Measurements from ENCODE around the gene ANKRD16.
"Not testable (repeated sequence)": the region's sequence is repeated elsewhere in the genome, so short reads cannot be mapped to it uniquely, and the experiment has no call there.

Gene ANKRD16

GRCh38 chr10:5887029-5887428 lies 2.7 kb downstream of the ANKRD16 start:
- H3K4me3 ChIP-seq (ENCODE audit: low read depth, low read length): no peak overlapping the region
- DNase-seq (ENCODE audit: low read depth): no peak

GRCh38 chr10:5885619-5886018 lies 4.1 kb downstream of the ANKRD16 start:
- no peak for DNase-seq (ENCODE audit: low read depth)
- no peak overlapping the region for H3K4me3 ChIP-seq (ENCODE audit: low read depth, low read length)

GRCh38 chr10:5882961-5883360 lies 6.7 kb downstream of the ANKRD16 start:
- no peak for DNase-seq (ENCODE audit: low read depth)
- H3K4me3 ChIP-seq (ENCODE audit: low read depth, low read length): no peak overlapping the region

- not testable (repeated sequence) for H3K4me3 ChIP-seq (ENCODE audit: low read depth, low read length); DNase-seq (ENCODE audit: low read depth)
Observed at GRCh38 chr10:5877041-5877440, 12.7 kb downstream of the ANKRD16 start.

GRCh38 chr10:5876181-5876768 lies 13.4 kb downstream of the ANKRD16 start:
- DNase-seq (ENCODE audit: low read depth): peak; percentile 74
- H3K4me3 ChIP-seq (ENCODE audit: low read depth, low read length): no peak overlapping the region

GRCh38 chr10:5873515-5873995 lies 16.1 kb downstream of the ANKRD16 start:
- H3K4me3 ChIP-seq (ENCODE audit: low read depth, low read length): no peak overlapping the region
- DNase-seq (ENCODE audit: low read depth): no peak

- H3K4me3 ChIP-seq (ENCODE audit: low read depth, low read length): no peak overlapping the region
- DNase-seq (ENCODE audit: low read depth): peak; percentile 35
Observed at GRCh38 chr10:5871596-5871995, 18.1 kb downstream of the ANKRD16 start.

GRCh38 chr10:5869156-5869555 lies 20.5 kb downstream of the ANKRD16 start:
- H3K4me3 ChIP-seq (ENCODE audit: low read depth, low read length): no peak overlapping the region
- DNase-seq (ENCODE audit: low read depth): no peak

- H3K4me3 ChIP-seq (ENCODE audit: low read depth, low read length): not testable (repeated sequence)
Observed at GRCh38 chr10:5868383-5868782, 21.3 kb downstream of the ANKRD16 start.

GRCh38 chr10:5867091-5867615 lies 22.5 kb downstream of the ANKRD16 start:
- H3K4me3 ChIP-seq (ENCODE audit: low read depth, low read length); DNase-seq (ENCODE audit: low read depth): not testable (repeated sequence)

More at GRCh38 chr10:5868383-5868782, 21.3 kb downstream of the ANKRD16 start:
- DNase-seq (ENCODE audit: low read depth): not testable (repeated sequence)

GRCh38 chr10:5866451-5867081 lies 23.1 kb downstream of the ANKRD16 start:
- not testable (repeated sequence) for H3K4me3 ChIP-seq (ENCODE audit: low read depth, low read length); DNase-seq (ENCODE audit: low read depth)

- H3K4me3 ChIP-seq (ENCODE audit: low read depth, low read length); DNase-seq (ENCODE audit: low read depth): not testable (repeated sequence)
Observed at GRCh38 chr10:5862981-5863685, 26.6 kb downstream of the ANKRD16 start.

GRCh38 chr10:5862360-5862961 lies 27.2 kb downstream of the ANKRD16 start:
- no peak overlapping the region for H3K4me3 ChIP-seq (ENCODE audit: low read depth, low read length)
- no peak for DNase-seq (ENCODE audit: low read depth)

GRCh38 chr10:5860066-5860465 lies 29.6 kb downstream of the ANKRD16 start:
- DNase-seq (ENCODE audit: low read depth): no peak
- H3K4me3 ChIP-seq (ENCODE audit: low read depth, low read length): no peak overlapping the region

- H3K4me3 ChIP-seq (ENCODE audit: low read depth, low read length): no peak overlapping the region
- DNase-seq (ENCODE audit: low read depth): no peak
Observed at GRCh38 chr10:5858811-5859210, 30.9 kb downstream of the ANKRD16 start.

GRCh38 chr10:5856701-5857004 lies 33.0 kb downstream of the ANKRD16 start:
- H3K4me3 ChIP-seq (ENCODE audit: low read depth, low read length): no peak overlapping the region

GRCh38 chr10:5855979-5856700 lies 33.6 kb downstream of the ANKRD16 start:
- no peak for DNase-seq (ENCODE audit: low read depth)
- no peak overlapping the region for H3K4me3 ChIP-seq (ENCODE audit: low read depth, low read length)

More at GRCh38 chr10:5856701-5857004, 33.0 kb downstream of the ANKRD16 start:
- DNase-seq (ENCODE audit: low read depth): no peak

GRCh38 chr10:5854131-5854475 lies 35.6 kb downstream of the ANKRD16 start:
- DNase-seq (ENCODE audit: low read depth): no peak
- no peak overlapping the region for H3K4me3 ChIP-seq (ENCODE audit: low read depth, low read length)

- not testable (repeated sequence) for H3K4me3 ChIP-seq (ENCODE audit: low read depth, low read length); DNase-seq (ENCODE audit: low read depth)
Observed at GRCh38 chr10:5846667-5847066, 43.0 kb downstream of the ANKRD16 start.
